GM12875 (cell line): ENCODE data around the gene SLIT1.

Experiments used
- H3K4me3 ChIP-seq: one replicate; pipeline ENCODE4 v1.5.1; 2011; ENCODE audit warnings: low read depth, low read length, control low read depth
- CTCF ChIP-seq: IDR thresholded peaks from 2 replicates; pipeline ENCODE4 v1.5.1; 2011; ENCODE audit warnings: low read depth, mild to moderate bottlenecking, control low read depth, inconsistent platforms, low read length, moderate library complexity, borderline replicate concordance; ENCODE audit not compliant: insufficient read depth

SLIT1 gene

GRCh38 chr10:97128039-97128492, 57.7 kb downstream of the SLIT1 start:
- H3K4me3 ChIP-seq, result no peak overlapping the region
- no peak for TF ChIP-seq CTCF

- no peak overlapping the region for H3K4me3 ChIP-seq
- no peak for TF ChIP-seq CTCF
These were observed 58.2 kb downstream of the SLIT1 start for GRCh38 chr10:97127509-97127908.

GRCh38 chr10:97124211-97124610, 61.5 kb downstream of the SLIT1 start:
- no peak overlapping the region for H3K4me3 ChIP-seq
- TF ChIP-seq CTCF, result no peak

GRCh38 chr10:97123765-97124164, 62.0 kb downstream of the SLIT1 start:
- H3K4me3 ChIP-seq, result no peak overlapping the region
- TF ChIP-seq CTCF, result no peak

- TF ChIP-seq CTCF, result no peak
- no peak overlapping the region for H3K4me3 ChIP-seq
These were observed 64.7 kb downstream of the SLIT1 start for GRCh38 chr10:97121041-97121440.

- TF ChIP-seq CTCF, result no peak
- H3K4me3 ChIP-seq, result no peak overlapping the region
These were observed 65.4 kb downstream of the SLIT1 start for GRCh38 chr10:97120370-97120769.

- H3K4me3 ChIP-seq, result no peak overlapping the region
- TF ChIP-seq CTCF, result no peak
These were observed 66.6 kb downstream of the SLIT1 start for GRCh38 chr10:97119058-97119745.
